ENCODE data around the gene WDR45B. TPM values are rescaled to one million over a fixed set of nuclear protein-coding genes. Genes with fewer than 3 reads are reported as not detected.

Gene WDR45B
- total RNA-seq, 4 donors from 2014 or later: 68.1 to 108 (median 83.6) TPM

DNA sequence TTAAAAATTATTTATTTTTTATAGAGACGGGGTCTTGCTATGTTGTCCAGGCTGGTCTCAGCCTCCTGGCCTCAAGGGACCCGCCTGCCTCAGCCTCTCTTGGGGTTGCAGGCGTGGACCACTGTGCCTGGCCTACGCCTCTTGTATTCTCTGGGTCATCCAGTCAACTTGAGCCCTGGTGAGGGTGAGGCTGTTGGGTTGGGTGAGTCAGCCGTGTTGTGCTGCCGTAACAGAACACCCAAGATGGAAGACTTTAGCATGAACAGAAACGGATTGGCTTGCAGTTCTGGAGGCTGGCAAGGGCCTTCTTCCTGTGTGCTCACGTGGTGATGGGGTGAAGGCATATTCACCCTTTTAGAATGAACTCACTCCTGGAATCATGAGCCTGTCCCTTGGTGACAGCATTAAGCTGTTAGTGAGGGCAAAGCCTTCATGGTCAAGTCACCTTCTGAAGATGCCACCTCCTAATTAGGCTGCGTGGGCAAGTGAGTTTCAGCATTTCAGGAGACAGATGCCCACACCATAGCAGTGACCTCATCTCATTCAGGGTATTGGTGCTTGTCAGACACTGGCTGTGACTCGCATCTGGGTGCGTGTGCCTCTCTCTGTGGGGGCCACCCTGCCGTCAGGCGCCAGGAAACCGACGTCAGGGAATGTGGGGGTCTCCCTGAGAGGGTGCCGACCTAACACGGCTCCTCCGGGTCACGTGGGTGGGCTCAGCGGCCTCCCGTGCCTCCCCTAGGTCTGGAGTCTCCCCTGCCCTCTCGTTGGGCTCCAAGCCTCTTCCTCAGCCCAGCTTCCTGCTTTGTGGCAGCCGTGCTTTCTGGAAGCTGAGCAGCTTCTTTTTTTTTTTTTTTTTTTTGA is 49.8 kb downstream of the WDR45B start:
- no peak for DNase-seq
- peaks cover 0 to 8% (median 4%) of the 10 kb centered on the region in 4 donors for H3K36me3 ChIP-seq
- H3K27ac ChIP-seq: no peak overlapping the region
- intact Hi-C loops (cut with DNase I; ENCODE audit: low total_unique reads): no loop called here
- 86 to 98% methylated on average over 8 to 23 of the region's 23 CpGs for WGBS, 2 donors (ENCODE audit: low coverage in 1 of 2)
- TF ChIP-seq EP300 (IDR thresholded peaks at IDR 0.05; ENCODE audit: low read depth) (no peak), POLR2AphosphoS5 (IDR thresholded peaks at IDR 0.05) (no peak), POLR2A (IDR thresholded peaks at IDR 0.05) (no peak)
- TF ChIP-seq, protein P1, sequence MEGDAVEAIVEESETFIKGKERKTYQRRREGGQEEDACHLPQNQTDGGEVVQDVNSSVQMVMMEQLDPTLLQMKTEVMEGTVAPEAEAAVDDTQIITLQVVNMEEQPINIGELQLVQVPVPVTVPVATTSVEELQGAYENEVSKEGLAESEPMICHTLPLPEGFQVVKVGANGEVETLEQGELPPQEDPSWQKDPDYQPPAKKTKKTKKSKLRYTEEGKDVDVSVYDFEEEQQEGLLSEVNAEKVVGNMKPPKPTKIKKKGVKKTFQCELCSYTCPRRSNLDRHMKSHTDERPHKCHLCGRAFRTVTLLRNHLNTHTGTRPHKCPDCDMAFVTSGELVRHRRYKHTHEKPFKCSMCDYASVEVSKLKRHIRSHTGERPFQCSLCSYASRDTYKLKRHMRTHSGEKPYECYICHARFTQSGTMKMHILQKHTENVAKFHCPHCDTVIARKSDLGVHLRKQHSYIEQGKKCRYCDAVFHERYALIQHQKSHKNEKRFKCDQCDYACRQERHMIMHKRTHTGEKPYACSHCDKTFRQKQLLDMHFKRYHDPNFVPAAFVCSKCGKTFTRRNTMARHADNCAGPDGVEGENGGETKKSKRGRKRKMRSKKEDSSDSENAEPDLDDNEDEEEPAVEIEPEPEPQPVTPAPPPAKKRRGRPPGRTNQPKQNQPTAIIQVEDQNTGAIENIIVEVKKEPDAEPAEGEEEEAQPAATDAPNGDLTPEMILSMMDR (IDR thresholded peaks at IDR 0.05): no peak
- H3K4me1 ChIP-seq: peaks cover 10 to 40% (median 27%) of the 10 kb centered on the region in 4 donors
- H3K4me3 ChIP-seq: no peak overlapping the region
- H3K27me3 ChIP-seq: no peaks in the 10 kb centered on the region
- in situ Hi-C loops (cut with MboI; ENCODE audit: low pct_ligation_motif_present in 1 of 4, low pct_unique_long_range_greater_than_20kb in 1 of 4, low sequenced_read_pairs in 3 of 4): no loop called here
- H3K9me3 ChIP-seq: no peaks in the 10 kb centered on the region

DNA sequence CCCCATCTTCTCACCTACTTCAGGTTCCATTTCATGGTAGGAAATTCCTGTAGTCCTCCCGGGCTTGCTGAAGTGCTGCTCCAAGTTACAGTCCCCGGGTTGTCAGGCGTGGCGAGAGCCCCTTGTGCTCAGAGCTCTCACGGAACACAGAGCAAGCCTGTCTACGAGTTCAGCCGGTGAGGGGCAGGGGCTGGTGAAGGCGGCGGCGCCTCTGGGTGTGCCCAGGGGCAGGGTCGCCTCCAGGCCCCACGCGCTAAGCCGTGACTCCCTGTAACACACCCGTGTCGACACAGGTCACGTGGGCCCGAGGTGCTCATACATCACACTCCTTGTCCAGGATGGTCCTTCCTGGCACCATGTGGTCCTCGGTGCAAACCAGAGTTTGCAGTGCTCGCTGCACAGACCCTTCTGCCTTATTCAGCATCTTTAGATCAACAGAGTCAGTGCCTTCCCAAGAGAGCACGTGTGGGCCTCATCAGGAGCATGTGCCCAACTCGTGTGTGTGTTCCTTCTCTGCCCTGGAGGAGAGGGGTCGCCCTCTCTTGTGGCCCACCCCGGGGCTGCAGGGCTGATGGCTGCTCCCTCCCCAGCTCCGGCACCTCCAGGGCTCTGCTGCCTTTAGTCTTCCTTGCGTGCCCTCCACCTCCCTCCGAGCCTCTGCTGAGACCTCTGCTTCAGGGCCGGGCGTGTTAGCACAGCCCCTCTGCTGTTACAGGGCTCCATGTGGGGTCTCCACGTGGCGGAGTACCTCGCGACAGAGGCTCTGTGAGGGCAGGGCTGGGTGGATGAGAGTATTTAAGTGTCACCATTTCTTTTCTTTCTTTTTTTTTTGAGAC is 51.2 kb downstream of the WDR45B start:
- peaks cover 0 to 8% (median under 1%) of the 10 kb centered on the region in 4 donors for H3K36me3 ChIP-seq
- in situ Hi-C loops (cut with MboI; ENCODE audit: low pct_ligation_motif_present in 1 of 4, low pct_unique_long_range_greater_than_20kb in 1 of 4, low sequenced_read_pairs in 3 of 4): no loop called here
- 92 to 100% methylated on average over 3 to 33 of the region's 33 CpGs for WGBS, 2 donors (ENCODE audit: low coverage in 1 of 2)

DNA sequence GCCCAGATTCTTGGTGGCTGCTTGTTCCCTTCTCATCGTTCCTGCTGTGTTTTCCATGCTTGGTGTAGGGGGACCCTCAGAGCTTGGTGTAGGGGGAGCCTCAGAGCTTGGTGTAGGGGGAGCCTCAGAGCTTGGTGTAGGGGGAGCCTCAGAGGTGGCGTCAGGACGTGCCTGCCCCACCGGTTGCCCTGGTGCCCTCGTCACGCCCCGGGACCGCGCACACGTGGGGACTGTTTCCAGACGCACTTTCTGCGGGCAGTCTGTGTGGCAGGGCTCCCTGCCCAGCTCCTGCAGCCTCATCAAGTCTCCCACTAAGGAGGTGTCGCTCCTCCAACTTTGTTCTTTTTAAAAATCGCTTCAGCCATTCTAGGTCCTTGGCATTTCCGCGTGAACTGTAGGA is 51.9 kb downstream of the WDR45B start:
- WGBS, 2 donors (ENCODE audit: low coverage in 1 of 2): 83 to 100% methylated on average over 2 to 16 of the region's 16 CpGs
- H3K27me3 ChIP-seq: no peaks in the 10 kb centered on the region
- no peaks in the 10 kb centered on the region for H3K9me3 ChIP-seq
- intact Hi-C loops (cut with DNase I; ENCODE audit: low total_unique reads) (no loop called here), in situ Hi-C loops (cut with MboI; ENCODE audit: low pct_ligation_motif_present in 1 of 4, low pct_unique_long_range_greater_than_20kb in 1 of 4, low sequenced_read_pairs in 3 of 4) (no loop called here)
- H3K4me3 ChIP-seq: peak overlapping the region in 1 of 4 donors; percentile 16
- H3K36me3 ChIP-seq: peaks cover 0 to under 1% (median 0%) of the 10 kb centered on the region in 4 donors
- peaks cover 18 to 54% (median 44%) of the 10 kb centered on the region in 4 donors for H3K4me1 ChIP-seq
- peak overlapping the region in 3 of 4 donors; percentile 73 to 87 (median 86) for H3K27ac ChIP-seq
- DNase-seq: no peak
- no peak for TF ChIP-seq EP300 (IDR thresholded peaks at IDR 0.05; ENCODE audit: low read depth)
- TF ChIP-seq POLR2AphosphoS5 (IDR thresholded peaks at IDR 0.05): no peak
- TF ChIP-seq POLR2A (IDR thresholded peaks at IDR 0.05): no peak
- TF ChIP-seq, protein P1 (IDR thresholded peaks at IDR 0.05): no peak

More for the DNA sequence above, 51.2 kb downstream of the WDR45B start:
- intact Hi-C loops (cut with DNase I; ENCODE audit: low total_unique reads): no loop called here
- H3K27me3 ChIP-seq: no peaks in the 10 kb centered on the region
- peaks cover 16 to 46% (median 38%) of the 10 kb centered on the region in 4 donors for H3K4me1 ChIP-seq
- peak overlapping the region in 3 of 4 donors; percentile 73 to 87 (median 86) for H3K27ac ChIP-seq
- TF ChIP-seq POLR2AphosphoS5 (IDR thresholded peaks at IDR 0.05) (no peak), POLR2A (IDR thresholded peaks at IDR 0.05) (no peak), EP300 (IDR thresholded peaks at IDR 0.05; ENCODE audit: low read depth) (no peak)
- TF ChIP-seq, protein P1 (IDR thresholded peaks at IDR 0.05): no peak
- H3K4me3 ChIP-seq: no peak overlapping the region
- no peak for DNase-seq
- no peaks in the 10 kb centered on the region for H3K9me3 ChIP-seq

DNA sequence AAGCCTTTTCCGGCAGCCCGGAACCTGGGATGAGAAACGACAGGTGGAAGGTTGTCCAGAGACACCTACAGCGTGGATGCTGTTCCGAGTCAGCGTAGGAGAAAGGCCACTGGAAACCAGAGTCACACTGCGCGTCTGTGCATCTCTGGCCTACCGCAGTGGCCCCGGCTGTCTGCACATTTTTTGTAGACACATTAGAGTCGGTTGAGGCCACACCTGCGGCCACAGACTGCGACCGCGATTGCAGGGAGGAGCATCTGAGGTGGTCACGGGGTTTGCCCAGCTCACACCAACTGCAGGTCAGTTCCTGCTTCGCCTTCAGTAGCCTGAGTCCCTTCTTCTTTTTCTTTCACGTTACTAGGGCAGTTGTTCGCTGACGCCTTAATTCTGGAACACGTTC is 52.4 kb downstream of the WDR45B start:
- in situ Hi-C loops (cut with MboI; ENCODE audit: low pct_ligation_motif_present in 1 of 4, low pct_unique_long_range_greater_than_20kb in 1 of 4, low sequenced_read_pairs in 3 of 4): no loop called here
- Histone ChIP-seq H3K4me1 (peaks cover 18 to 57% (median 46%) of the 10 kb centered on the region in 4 donors), H3K9me3 (no peaks in the 10 kb centered on the region), H3K4me3 (peak overlapping the region in 1 of 4 donors; percentile 16), H3K27ac (peak overlapping the region; percentile 5 to 87 (median 80)), H3K27me3 (no peaks in the 10 kb centered on the region), H3K36me3 (no peaks in the 10 kb centered on the region)
- 85% methylated on average over 21 of the region's 21 CpGs; no CpG with 5 or more reads in 1 of the 2 donors for WGBS, 2 donors (ENCODE audit: low coverage in 1 of 2)
- intact Hi-C loops (cut with DNase I; ENCODE audit: low total_unique reads): no loop called here
- DNase-seq: peak; percentile 58
- TF ChIP-seq POLR2AphosphoS5 (IDR thresholded peaks at IDR 0.05) (peak in 1 of 3 donors; percentile 77), EP300 (IDR thresholded peaks at IDR 0.05; ENCODE audit: low read depth) (no peak), POLR2A (IDR thresholded peaks at IDR 0.05) (peak; percentile 76)
- TF ChIP-seq, protein P1 (IDR thresholded peaks at IDR 0.05): no peak
